Lower leg skin (tissue), 4 donors: Measurements from ENCODE around the gene TADA2B. TPM values are rescaled to one million over a fixed set of nuclear protein-coding genes. Genes with fewer than 3 reads are reported as not detected.

Source experiments
- DNase-seq, 2 donors: peaks; one replicate each; pipeline ENCODE4 v3.0.0-alpha.2; 2019; ENCODE audit warnings: low spot score in 2 of 2
- H3K4me3 ChIP-seq: fragments of 200-600 bp; sonication (generic); 2 replicates; pipeline ENCODE4 v1.5.1; 2017; ENCODE audit warnings: mild to moderate bottlenecking, low read depth; ENCODE audit not compliant: poor library complexity, severe bottlenecking
- POLR2A ChIP-seq, 2 donors: fragments of 450-650 bp; IDR thresholded peaks; one replicate each; pipeline ENCODE4 v1.6.1; 2016 to 2017; ENCODE audit warnings: antibody characterized with exemption in 2 of 2, mild to moderate bottlenecking in 1 of 2, moderate library complexity in 1 of 2
- WGBS, 2 donors: methylation state at CpG; one replicate each; pipeline ENCODE4 v1.1.5; 2018; 5-methylcytosine and 5-hydroxymethylcytosine counted together
- intact Hi-C: fragments of 100-400 bp; cut with DNase I; formaldehyde crosslinking; loops from one replicate; pipeline ENCODE4 v1.15.0; 2023; ENCODE audit warnings: low total_unique reads
- total RNA-seq, 4 donors: library from RNA; depleted of rRNA; stranded (reverse); fragments of >200 nt; gene quantifications; one replicate each; pipeline ENCODE4 v1.1.0, GENCODE V29; 2016
- TF ChIP-seq, protein P1 (sequence below), 3 donors: fragments of 450-650 bp; IDR thresholded peaks; one replicate each; pipeline ENCODE4 v1.5.1; 2016; ENCODE audit warnings: antibody characterized with exemption in 3 of 3, mild to moderate bottlenecking in 3 of 3, moderate library complexity in 2 of 3

Gene TADA2B
- total RNA-seq, 4 donors from 2014 or later = 26.2 to 30.0 (median 27.2) TPM

DNA sequence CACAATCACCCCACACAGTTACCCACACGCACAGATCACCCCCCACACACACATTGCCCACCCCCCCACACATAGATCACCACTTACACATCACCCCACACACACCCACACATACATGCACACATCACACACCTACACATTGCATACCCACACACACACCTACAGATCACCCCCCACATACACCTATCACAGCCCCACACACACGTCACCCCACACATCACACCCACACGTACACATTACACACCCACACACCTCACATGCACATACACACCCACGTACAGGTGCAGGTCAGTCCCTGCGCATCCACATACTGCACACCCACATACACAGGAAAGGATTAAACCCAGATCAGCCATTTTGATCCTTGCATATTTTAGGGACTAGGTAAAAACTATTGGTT is 15.3 kb upstream of the TADA2B start:
- DNase-seq = no peak
- no peak overlapping the region for H3K4me3 ChIP-seq
- 80 to 91% methylated on average over 5 of the region's 5 CpGs for WGBS, 2 donors
- TF ChIP-seq POLR2A (IDR thresholded peaks at IDR 0.05) = no peak
- TF ChIP-seq, protein P1, sequence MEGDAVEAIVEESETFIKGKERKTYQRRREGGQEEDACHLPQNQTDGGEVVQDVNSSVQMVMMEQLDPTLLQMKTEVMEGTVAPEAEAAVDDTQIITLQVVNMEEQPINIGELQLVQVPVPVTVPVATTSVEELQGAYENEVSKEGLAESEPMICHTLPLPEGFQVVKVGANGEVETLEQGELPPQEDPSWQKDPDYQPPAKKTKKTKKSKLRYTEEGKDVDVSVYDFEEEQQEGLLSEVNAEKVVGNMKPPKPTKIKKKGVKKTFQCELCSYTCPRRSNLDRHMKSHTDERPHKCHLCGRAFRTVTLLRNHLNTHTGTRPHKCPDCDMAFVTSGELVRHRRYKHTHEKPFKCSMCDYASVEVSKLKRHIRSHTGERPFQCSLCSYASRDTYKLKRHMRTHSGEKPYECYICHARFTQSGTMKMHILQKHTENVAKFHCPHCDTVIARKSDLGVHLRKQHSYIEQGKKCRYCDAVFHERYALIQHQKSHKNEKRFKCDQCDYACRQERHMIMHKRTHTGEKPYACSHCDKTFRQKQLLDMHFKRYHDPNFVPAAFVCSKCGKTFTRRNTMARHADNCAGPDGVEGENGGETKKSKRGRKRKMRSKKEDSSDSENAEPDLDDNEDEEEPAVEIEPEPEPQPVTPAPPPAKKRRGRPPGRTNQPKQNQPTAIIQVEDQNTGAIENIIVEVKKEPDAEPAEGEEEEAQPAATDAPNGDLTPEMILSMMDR (IDR thresholded peaks at IDR 0.05) = no peak
- intact Hi-C loops = no loop called here

DNA sequence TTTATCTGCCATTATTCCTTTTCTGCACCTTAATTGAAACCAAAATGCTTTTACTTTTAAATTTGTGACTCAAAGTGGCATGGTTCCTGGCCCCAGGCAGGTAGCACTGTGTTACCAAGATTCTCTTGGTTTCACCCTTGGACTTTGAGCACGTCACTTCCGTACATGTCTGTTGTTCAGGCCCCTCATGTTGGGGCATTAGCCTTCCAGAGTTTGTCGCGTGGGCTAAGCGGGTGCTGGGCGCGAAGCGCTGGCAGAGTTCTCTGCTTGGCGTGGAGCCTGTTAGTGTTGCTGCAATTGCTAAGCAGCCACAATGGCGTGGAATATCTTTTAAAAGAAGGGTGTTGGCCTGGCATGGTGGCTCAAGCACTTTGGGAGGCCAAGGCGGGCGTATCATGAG is 14.0 kb upstream of the TADA2B start:
- no peak overlapping the region for H3K4me3 ChIP-seq
- 67 to 81% methylated on average over 12 of the region's 12 CpGs for WGBS, 2 donors
- intact Hi-C loops = no loop called here
- TF ChIP-seq POLR2A (IDR thresholded peaks at IDR 0.05) = no peak
- TF ChIP-seq, protein P1 (IDR thresholded peaks at IDR 0.05) = no peak
- no peak for DNase-seq

DNA sequence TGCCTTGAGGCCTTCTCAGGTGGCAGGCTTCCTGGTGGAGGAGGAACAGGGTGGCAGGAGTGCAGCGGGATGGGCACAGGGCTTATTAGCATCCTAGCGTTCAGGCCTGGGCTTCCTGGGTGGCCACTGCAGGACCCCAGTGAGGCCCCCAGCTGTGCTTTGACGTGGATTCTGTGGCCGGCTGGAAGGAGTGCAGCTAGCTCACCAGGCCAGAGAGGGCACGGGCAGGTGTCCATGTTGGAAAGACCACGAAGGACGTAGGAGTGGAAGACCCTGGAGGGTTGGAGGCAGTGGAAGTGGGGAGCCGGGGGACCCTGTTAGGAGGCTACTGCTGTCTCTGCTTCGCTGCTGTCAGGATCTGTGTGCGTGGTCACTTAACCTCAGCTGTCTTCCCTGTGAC is 13.3 kb upstream of the TADA2B start:
- no peak for DNase-seq
- TF ChIP-seq, protein P1 (IDR thresholded peaks at IDR 0.05) = no peak
- TF ChIP-seq POLR2A (IDR thresholded peaks at IDR 0.05) = no peak
- 92 to 95% methylated on average over 9 to 10 of the region's 10 CpGs for WGBS, 2 donors
- intact Hi-C loops = no loop called here
- no peak overlapping the region for H3K4me3 ChIP-seq

DNA sequence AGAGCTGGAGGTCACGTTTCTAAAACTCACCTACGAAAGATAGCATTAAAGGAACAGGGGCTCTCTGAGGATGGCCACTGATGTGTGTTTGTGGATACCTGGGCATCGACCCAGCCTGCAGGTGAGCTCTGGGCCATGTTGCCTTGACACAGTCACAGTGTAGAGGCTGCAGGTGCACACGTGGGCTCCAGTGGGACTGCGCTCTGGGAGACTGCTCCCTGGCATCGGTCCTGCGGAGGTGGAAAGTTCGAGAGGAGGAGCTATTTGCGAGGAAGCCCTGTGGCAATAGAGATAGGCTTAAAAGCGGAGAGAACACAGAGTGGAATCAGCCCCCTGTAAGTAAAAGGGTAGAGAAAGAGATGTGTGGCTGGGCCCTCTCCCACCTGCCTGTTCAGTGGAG is 12.3 kb upstream of the TADA2B start:
- intact Hi-C loops = no loop called here
- no peak for DNase-seq
- WGBS, 2 donors = 91 to 96% methylated on average over 10 of the region's 10 CpGs

DNA sequence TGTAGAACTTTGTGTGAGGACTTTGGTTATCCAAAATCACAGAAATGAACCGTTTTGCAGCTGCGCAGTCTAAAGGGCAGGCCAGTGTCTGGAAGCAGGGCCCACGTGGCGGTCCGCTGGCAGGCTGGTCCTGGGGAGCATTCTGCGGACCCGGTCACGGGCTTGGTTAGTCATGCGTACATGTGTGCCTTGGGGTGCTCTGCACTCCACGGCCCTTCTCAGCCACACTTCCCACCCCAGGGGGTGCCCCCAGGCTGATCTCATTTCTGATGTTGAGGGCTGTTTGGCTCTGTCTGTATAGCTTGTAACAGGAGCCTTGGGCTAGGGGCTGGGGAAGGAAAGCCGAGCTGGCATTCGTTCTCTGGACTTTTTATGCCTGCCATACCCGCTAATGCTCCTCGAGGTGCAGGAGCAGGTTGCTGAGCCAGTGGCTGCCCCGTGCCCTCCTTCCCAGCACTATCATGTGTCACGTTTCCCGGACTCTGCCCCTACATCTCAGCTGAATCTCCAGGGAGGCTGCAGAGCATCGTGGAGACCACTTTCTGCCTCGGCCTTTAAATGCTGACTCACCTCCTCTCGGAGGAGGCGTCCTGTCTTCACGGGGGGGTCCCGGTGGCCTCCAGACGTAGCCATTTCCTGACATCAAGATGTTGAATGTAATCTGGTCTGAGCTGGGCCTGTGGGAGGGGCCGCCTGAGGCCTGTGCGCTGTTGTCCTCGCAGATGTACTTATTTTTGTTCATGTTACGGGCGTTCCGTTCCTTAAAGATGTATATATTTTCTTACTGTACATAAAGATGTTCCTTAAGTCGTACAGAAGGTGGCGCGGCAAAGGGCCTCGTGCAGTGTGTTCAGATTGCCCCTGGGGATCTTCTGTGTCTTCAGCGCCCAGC is 11.4 kb upstream of the TADA2B start:
- WGBS, 2 donors = 82 to 83% methylated on average over 35 of the region's 35 CpGs
- intact Hi-C loops = no loop called here
- no peak for DNase-seq
- no peak for TF ChIP-seq POLR2A (IDR thresholded peaks at IDR 0.05)
- TF ChIP-seq, protein P1 (IDR thresholded peaks at IDR 0.05) = no peak
- no peak overlapping the region for H3K4me3 ChIP-seq

More for the DNA sequence above, 12.3 kb upstream of the TADA2B start:
- TF ChIP-seq, protein P1 (IDR thresholded peaks at IDR 0.05) = no peak
- TF ChIP-seq POLR2A (IDR thresholded peaks at IDR 0.05) = no peak
- H3K4me3 ChIP-seq = no peak overlapping the region
